SK-N-MC (cell line): ENCODE measurements around the gene NMNAT2.

Experiments
- EZH2 ChIP-seq: fragments of 200-600 bp; sonication (generic); IDR thresholded peaks from one replicate; pipeline ENCODE4 v1.6.1; 2017; ENCODE audit warnings: antibody characterized with exemption
- FOXP2 ChIP-seq: optimal IDR thresholded peaks from 2 replicates; pipeline ENCODE3; 2011; ENCODE audit warnings: mild to moderate bottlenecking, moderate library complexity; ENCODE audit not compliant: insufficient read depth; ENCODE audit errors: extremely low read length, control extremely low read depth
- POLR2AphosphoS5 ChIP-seq: IDR thresholded peaks from 2 replicates; pipeline ENCODE4 v1.6.1; 2012; ENCODE audit warnings: mild to moderate bottlenecking, low read depth, low read length, borderline replicate concordance

- no peak for TF ChIP-seq EZH2
- TF ChIP-seq FOXP2, result no peak
- TF ChIP-seq POLR2AphosphoS5, result no peak
Measured at GRCh38 chr1:183315991-183316758, 102.0 kb downstream of the NMNAT2 start.
